SKM-1 (cell line): ENCODE measurements around the gene KCNIP4.

Experiments
- DNase-seq: peaks from one replicate; lab custom pipeline; 2025; ENCODE audit not compliant: unreplicated experiment; lab: John Stamatoyannopoulos, UW

KCNIP4 gene

GRCh38 chr4:21699446-21699845 lies 249.1 kb downstream of the KCNIP4 start:
- DNase-seq, result no peak

- no peak for DNase-seq
Observed at GRCh38 chr4:21697583-21697982, 251.0 kb downstream of the KCNIP4 start.

DNA sequence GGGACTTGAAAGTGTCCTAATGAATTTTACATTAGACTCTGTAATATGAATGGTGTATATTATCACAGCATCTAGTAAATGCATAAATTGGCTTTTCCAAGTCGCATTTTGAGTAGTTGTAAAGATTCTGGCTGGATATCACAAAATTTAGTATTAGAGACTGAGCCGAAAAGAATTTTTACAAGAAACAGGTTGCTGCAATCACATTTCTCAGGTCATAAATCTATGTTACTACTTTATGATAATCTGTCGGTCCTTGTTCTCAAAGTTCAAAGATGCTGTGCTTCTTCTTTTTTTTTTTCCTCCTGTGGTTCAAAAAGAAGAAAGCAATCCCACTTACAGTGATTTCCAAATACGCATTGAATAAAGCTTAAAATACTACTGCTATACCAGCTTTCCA lies 253.4 kb downstream of the KCNIP4 start:
- no peak for DNase-seq

DNA sequence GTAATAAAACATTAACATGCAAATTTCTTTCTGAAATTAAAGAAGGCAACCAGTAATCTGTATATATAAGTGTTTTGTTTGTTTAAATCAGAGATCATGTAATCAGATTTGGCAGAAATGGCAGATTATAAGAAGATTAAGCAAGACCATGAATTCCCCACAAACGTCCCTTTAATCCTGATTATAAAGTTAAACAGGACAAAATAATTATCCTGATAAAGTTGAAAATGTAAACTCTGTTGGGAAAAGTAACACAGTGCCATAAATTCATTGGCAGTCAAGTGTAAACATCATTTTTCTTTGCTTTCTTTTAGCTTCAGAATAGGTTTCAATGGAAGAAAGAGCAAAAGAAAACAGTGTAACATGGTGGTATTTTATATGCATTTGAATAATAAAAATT lies 256.3 kb downstream of the KCNIP4 start:
- no peak for DNase-seq

- DNase-seq, result no peak
Observed at GRCh38 chr4:21688596-21689265, 259.8 kb downstream of the KCNIP4 start.

DNA sequence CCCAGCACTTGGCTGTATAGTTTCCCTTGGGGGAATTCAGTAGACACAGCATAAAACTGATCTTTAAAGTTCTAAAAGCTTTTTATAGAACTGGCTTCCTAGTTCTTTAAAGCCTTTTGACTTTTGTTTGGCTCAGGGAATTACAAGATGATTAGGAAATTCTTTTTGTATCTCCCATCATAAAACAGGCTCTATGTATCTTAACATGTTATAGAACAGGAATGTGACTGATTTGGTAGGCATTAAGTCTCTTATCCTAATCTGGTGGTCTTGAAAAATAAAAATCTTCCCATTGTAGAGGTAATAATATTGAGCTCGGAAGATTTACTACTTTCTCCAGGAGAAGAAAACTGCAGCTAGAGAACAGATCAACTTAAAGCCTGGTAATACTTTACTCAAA lies 262.7 kb downstream of the KCNIP4 start:
- no peak for DNase-seq

- no peak for DNase-seq
Observed at GRCh38 chr4:21680326-21680898, 268.2 kb downstream of the KCNIP4 start.

- no peak for DNase-seq
Observed at GRCh38 chr4:21678711-21679110, 269.9 kb downstream of the KCNIP4 start.

- DNase-seq, result no peak
Observed at GRCh38 chr4:21677173-21677572, 271.4 kb downstream of the KCNIP4 start.

DNA sequence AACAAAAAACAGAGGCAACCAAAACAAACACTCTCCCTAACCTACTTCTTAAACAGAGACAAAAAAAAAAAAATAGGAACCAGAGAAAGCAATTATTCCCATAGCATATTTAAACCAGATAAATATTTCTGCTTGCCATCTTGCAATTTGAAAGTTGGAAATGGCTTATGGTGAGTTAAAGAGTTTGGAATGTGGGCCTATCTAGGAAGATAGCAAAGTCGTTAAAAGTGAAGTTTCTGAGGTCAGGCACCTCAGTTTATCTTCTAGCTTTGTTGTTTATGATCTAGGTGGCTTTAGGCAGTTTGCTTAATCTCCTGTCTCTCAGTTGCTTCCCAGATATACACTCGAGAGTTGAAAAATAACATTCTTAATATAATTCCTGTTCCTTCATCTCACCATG lies 284.2 kb downstream of the KCNIP4 start:
- no peak for DNase-seq

DNA sequence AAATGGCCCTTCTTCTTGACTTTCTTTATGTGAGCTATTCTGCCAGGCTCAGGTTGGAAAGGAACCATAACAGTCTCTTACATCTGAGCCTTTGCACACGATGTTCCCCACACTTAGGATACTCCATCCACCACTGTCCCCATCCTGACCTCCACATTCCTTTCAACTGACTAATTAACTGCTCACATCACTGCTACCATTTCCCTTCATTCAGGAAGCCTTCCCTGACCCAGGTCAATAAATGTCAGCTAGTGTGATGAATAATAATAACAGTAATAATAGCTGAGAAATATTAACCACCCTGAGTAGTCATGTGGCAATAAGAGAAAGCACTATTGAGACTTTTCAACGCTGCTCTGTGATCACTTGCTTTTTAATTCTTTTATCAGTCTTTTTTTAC lies 291.7 kb downstream of the KCNIP4 start:
- DNase-seq, result no peak

- no peak for DNase-seq
Observed at GRCh38 chr4:21655031-21655430, 293.5 kb downstream of the KCNIP4 start.

DNA sequence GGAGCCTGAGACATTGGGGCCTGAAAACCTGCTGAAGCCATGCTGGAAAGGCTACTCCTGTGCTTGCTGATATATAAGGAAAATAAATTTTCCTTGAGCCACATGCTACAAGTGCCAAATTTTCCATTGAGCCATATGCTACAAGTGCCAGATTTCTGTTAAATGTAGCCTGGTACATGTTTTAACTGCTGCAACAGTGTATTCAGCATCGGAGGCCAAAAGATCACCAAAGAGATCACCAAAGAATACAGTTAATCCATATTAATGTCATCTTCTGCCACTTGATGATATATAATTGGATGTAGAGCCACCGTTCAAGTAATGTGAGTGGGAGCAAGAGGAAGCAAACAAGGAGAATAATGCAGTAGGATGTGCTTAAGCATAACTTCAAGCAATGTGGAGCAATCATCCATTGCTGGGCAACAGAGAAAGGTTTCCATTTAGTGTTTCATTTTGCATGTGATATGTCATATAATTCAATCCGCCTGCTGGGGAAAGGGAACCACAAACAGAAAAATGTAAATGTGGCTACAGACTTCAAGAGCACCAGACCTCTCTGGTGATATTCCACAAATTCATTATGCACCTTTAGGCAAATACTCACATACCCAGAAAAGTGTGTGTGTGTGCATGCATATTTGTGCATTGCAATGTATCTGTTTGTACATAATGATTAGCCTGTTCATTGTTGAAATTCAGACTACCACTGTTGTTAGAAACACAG lies 295.9 kb downstream of the KCNIP4 start:
- DNase-seq, result no peak

- DNase-seq, result no peak
Observed at GRCh38 chr4:21649391-21650090, 299.0 kb downstream of the KCNIP4 start.

- no peak for DNase-seq
Observed at GRCh38 chr4:21645776-21646175, 302.8 kb downstream of the KCNIP4 start.

GRCh38 chr4:21641696-21642095 lies 306.9 kb downstream of the KCNIP4 start:
- no peak for DNase-seq

DNA sequence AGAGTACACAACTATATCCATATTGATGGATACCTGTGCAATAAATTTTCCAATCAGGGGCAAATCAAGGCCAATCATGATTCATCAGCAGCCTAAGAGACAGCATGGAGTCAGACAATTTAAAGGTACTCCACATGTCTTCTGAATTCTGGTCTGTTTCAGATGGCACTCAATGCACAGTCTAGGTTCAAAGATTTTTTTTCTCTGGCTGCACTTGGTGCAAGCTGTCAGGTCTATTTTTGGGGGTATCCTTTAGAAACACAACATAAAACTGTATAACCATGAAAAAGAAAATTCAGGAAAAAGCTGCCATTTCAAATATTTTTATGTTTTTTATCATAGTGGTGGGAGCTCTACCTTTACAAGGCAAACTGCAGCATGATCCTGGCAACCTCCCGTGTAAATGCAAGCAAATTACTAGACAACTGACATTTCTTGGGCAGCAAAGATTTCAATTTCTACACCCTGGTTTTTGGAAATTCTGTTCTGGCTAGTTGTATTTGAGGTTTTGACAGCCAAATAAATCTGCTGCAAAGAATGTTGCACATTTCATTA lies 310.3 kb downstream of the KCNIP4 start:
- DNase-seq, result no peak

DNA sequence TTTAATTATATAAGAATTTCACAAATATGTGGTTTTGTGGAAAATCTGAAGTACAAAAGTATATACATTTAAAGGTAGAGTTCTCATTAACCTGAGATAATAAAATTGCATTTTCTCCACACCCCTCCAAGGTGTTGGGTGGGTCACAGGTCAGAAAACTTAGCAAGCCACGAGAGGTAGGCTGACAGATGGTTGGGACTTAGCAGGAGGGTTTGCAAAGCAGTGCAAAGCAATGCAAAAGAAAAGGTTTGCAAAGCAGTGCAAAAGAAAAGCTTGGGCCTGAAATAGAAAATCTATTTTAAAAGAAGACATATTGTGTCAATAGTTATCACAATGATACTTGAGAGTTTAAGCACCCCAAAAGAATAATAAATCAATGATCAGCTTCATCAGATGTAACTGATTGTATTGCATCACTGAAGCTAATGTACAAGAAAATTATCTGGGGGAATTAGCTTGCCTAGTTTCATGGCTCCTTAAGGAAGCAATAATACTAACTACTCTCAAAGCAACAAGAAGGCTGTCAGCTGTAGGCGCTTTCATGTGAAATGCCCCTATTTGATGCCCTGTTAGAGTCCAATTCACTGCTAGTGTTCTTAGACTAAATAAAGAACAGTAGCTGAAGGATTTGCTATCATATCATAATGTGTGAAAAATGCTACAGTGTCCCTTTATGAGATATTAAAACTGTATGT lies 319.5 kb downstream of the KCNIP4 start:
- DNase-seq, result no peak

DNA sequence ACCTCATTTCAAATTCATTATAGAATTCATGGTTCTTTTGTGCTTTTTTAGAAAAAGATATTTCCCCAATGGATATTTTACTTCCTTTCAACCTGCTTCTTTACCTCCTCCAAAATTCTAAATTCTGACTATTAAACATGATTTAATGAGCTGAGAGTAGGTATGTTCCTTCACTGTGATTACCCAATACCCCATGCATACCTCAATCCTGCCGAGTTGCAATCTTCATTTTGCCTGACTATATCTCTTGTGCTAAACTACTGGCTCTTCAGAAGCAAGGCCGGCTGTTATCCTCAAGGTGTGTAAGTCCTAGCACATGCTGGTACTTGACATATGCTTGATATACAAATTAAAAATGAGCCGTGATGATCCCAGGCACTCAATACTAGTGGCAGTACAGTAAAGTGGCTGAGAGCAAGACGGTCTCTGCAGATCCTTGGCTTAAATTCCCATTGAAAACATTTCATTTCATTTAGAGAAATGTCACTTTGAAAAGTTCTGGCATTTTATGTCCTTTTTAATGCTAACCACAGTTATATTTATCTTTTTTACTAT lies 320.4 kb downstream of the KCNIP4 start:
- DNase-seq, result no peak

DNA sequence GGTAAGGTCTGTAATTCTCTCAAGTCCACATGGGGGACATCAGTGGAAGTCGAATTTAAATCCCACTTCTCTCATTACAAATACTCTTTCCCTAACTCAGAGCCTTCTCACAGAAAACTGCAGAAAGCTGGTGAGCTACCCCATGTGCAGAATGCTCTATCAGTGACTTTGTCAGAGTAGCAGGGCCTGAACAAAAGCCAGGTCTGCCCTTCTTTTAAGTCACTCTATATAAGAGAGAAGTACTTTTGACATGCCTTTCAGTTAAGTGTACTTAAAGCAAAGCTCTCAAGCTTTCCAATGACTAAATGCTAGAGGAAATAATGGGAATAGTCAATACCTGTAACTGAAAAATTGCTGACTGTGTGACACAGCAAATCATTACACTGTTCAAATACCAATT lies 323.1 kb downstream of the KCNIP4 start:
- no peak for DNase-seq

- DNase-seq, result no peak
Observed at GRCh38 chr4:21605006-21605405, 343.6 kb downstream of the KCNIP4 start.
